Caco-2 (cell line): ENCODE data around the gene TMEM260. TPM values are rescaled to one million over a fixed set of nuclear protein-coding genes. Genes with fewer than 3 reads are reported as not detected.

Experiments used
- BruUV-seq: library from RNA; stranded (reverse); fragments of 400-500 nt; replicated peaks from 2 replicates; lab custom pipeline; 2021; lab: Mats Ljungman, UMichigan
- CTCF ChIA-PET: fragments of 300-600 bp; sonication (Branson Sonifier 250); formaldehyde crosslinking; loops from one replicate; lab custom pipeline; 2022; ENCODE audit warnings: antibody characterized with exemption; lab: Charles Lee
- POLR2A ChIA-PET: fragments of 300-600 bp; sonication (Branson Sonifier 250); formaldehyde crosslinking; loops from one replicate; lab custom pipeline; 2022; ENCODE audit warnings: antibody characterized with exemption; lab: Charles Lee
- DNase-seq, 2 experiments: peaks; one replicate each; pipeline versions ENCODE4 v3.0.0 to v3.0.0-alpha.2; 2020 to 2022
- H3K27me3 ChIP-seq: replicated peaks from 2 replicates; pipeline ENCODE4 v1.6.0; 2011; ENCODE audit warnings: low read length; ENCODE audit not compliant: control insufficient read depth, insufficient read depth
- H3K36me3 ChIP-seq: 2 replicates; pipeline ENCODE4 v1.5.1; 2011; ENCODE audit warnings: low read length; ENCODE audit not compliant: control insufficient read depth, insufficient read depth
- H3K4me1 ChIP-seq: fragments of 250-450 bp; sonication (Bioruptor Pico); 2 replicates; pipeline ENCODE4 v1.5.1; 2020; ENCODE audit warnings: mild to moderate bottlenecking
- H3K4me3 ChIP-seq: 2 replicates; pipeline ENCODE4 v1.5.1; 2011; ENCODE audit warnings: low read depth, mild to moderate bottlenecking, control low read depth, low read length
- H3K9me3 ChIP-seq: fragments of 250-450 bp; sonication (Bioruptor Pico); 2 replicates; pipeline ENCODE4 v1.5.1; 2020; ENCODE audit warnings: mild to moderate bottlenecking, moderate library complexity
- H3K27ac Mint-ChIP-seq: one replicate; pipeline ENCODE4 v1.8.0; 2022; ENCODE audit warnings: mixed read lengths; ENCODE audit not compliant: unreplicated experiment
- H3K27me3 Mint-ChIP-seq: one replicate; pipeline ENCODE4 v1.8.0; 2022; ENCODE audit warnings: mixed read lengths; ENCODE audit not compliant: insufficient read depth, unreplicated experiment
- H3K36me3 Mint-ChIP-seq: one replicate; pipeline ENCODE4 v1.8.0; 2022; ENCODE audit warnings: mild to moderate bottlenecking, mixed read lengths; ENCODE audit not compliant: insufficient read depth, unreplicated experiment
- H3K4me1 Mint-ChIP-seq: one replicate; pipeline ENCODE4 v1.8.0; 2022; ENCODE audit warnings: low read depth, mixed read lengths; ENCODE audit not compliant: unreplicated experiment
- H3K4me3 Mint-ChIP-seq: one replicate; pipeline ENCODE4 v1.8.0; 2022; ENCODE audit warnings: mild to moderate bottlenecking, moderate library complexity, mixed read lengths; ENCODE audit not compliant: unreplicated experiment
- H3K9me3 Mint-ChIP-seq: one replicate; pipeline ENCODE4 v1.8.0; 2022; ENCODE audit warnings: mixed read lengths; ENCODE audit not compliant: unreplicated experiment
- intact Hi-C: fragments of 100-400 bp; cut with micrococcal nuclease; formaldehyde crosslinking; loops from one replicate; pipeline ENCODE4 v1.10.0; 2022; ENCODE audit not compliant: unreplicated experiment
- total RNA-seq: library from RNA; stranded (reverse); gene quantifications from 2 replicates; pipeline ENCODE4 v1.2.3, GENCODE V29; 2022
- TF ChIP-seq, protein P1 (sequence below), 2 experiments: fragments of 200-600 bp in 1 of 2; IDR thresholded peaks; 1 replicate in 1 of 2; 2 replicates in 1 of 2; pipeline versions ENCODE4 v1.5.1 to v1.8.0; 2011 to 2022; ENCODE audit warnings: antibody characterized with exemption in 1 of 2, control low read depth in 1 of 2, inconsistent platforms in 1 of 2, low read depth in 1 of 2, low read length in 1 of 2, mild to moderate bottlenecking in 1 of 2, moderate library complexity in 1 of 2; ENCODE audit not compliant: insufficient read depth in 1 of 2, severe bottlenecking in 1 of 2, unreplicated experiment in 1 of 2

Gene TMEM260
- total RNA-seq, 1 experiment from 2014 or later, result 32.3 TPM

DNA sequence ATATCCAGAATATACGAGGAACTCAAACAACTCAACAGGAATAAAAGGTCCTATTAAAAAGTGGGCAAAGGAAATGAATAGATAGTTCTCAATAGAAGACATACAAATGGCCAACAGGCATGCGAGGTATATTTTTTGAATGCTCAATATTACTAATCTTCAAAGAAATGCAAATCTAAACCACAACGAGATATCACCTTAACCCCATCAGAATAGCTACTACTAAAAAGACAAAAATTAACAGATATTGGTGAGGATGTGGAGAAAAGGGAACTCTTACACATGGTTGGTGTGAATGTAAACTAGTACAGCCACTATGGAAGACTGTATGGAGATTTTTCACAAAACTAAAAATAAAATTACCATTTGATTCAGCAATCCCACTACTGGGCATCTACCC lies 99.2 kb downstream of the TMEM260 start:
- no TSS peak for BruUV-seq
- Histone ChIP-seq H3K27me3 (no peaks in the 10 kb centered on the region), H3K4me3 (no peak overlapping the region), H3K36me3 (no peaks in the 10 kb centered on the region), H3K9me3 (no peaks in the 10 kb centered on the region), H3K4me1 (peaks cover 11% of the 10 kb centered on the region)
- no peak for DNase-seq
- no peak overlapping the region for H3K4me3 Mint-ChIP-seq
- intact Hi-C loops, result no loop called here
- H3K36me3 Mint-ChIP-seq, result no peaks in the 10 kb centered on the region
- peaks cover 25% of the 10 kb centered on the region for H3K4me1 Mint-ChIP-seq
- TF ChIP-seq, protein P1, sequence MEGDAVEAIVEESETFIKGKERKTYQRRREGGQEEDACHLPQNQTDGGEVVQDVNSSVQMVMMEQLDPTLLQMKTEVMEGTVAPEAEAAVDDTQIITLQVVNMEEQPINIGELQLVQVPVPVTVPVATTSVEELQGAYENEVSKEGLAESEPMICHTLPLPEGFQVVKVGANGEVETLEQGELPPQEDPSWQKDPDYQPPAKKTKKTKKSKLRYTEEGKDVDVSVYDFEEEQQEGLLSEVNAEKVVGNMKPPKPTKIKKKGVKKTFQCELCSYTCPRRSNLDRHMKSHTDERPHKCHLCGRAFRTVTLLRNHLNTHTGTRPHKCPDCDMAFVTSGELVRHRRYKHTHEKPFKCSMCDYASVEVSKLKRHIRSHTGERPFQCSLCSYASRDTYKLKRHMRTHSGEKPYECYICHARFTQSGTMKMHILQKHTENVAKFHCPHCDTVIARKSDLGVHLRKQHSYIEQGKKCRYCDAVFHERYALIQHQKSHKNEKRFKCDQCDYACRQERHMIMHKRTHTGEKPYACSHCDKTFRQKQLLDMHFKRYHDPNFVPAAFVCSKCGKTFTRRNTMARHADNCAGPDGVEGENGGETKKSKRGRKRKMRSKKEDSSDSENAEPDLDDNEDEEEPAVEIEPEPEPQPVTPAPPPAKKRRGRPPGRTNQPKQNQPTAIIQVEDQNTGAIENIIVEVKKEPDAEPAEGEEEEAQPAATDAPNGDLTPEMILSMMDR (IDR thresholded peaks at IDR 0.05; ENCODE audit: insufficient read depth in 1 of 2, low read depth in 1 of 2, low read length in 1 of 2, severe bottlenecking in 1 of 2, unreplicated experiment in 1 of 2), result no peak
- no peak overlapping the region for H3K27ac Mint-ChIP-seq
- H3K9me3 Mint-ChIP-seq, result peaks cover 6% of the 10 kb centered on the region
- no peaks in the 10 kb centered on the region for H3K27me3 Mint-ChIP-seq
- ChIA-PET CTCF (no interaction called here), POLR2A (no interaction called here)

DNA sequence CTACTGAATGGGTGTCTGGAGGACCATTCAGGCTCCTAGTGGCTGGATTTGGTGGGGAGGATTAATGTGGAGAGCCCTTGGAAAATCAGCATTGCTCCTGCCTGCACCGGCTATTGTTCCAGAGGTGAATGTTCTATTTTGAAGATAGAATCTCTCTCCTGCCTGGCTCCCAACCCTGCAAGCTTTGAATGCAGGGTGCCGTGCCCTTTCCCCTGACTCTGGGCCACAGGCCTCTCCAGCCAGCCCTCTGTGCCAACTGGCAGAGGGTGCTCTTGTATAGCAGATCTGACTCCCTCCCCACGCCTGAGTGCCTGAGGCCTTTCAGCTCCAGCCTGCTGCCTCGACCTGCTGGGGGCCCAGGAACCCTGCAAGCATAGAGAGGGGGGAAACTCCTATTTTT lies 106.8 kb downstream of the TMEM260 start:
- no TSS peak for BruUV-seq
- H3K36me3 ChIP-seq, result no peaks in the 10 kb centered on the region
- no peaks in the 10 kb centered on the region for H3K4me1 ChIP-seq
- CTCF ChIA-PET, result interaction anchor here (0.7 kb wide), 1 partner anchor 634 kb away, joined by 3 read pairs; no protein-coding TSS in a partner anchor
- peak; percentile 22 to 36 for DNase-seq
- Mint-ChIP-seq H3K9me3 (peaks cover 12% of the 10 kb centered on the region), H3K4me1 (no peaks in the 10 kb centered on the region), H3K4me3 (no peak overlapping the region), H3K27ac (no peak overlapping the region), H3K36me3 (no peaks in the 10 kb centered on the region), H3K27me3 (no peaks in the 10 kb centered on the region)
- POLR2A ChIA-PET, result no interaction called here
- no peaks in the 10 kb centered on the region for H3K9me3 ChIP-seq
- intact Hi-C loops, result no loop called here
- no peak overlapping the region for H3K4me3 ChIP-seq
- H3K27me3 ChIP-seq, result no peaks in the 10 kb centered on the region
- TF ChIP-seq, protein P1 (IDR thresholded peaks at IDR 0.05; ENCODE audit: insufficient read depth in 1 of 2, low read depth in 1 of 2, low read length in 1 of 2, severe bottlenecking in 1 of 2, unreplicated experiment in 1 of 2), result peak in 1 of 2 experiments; percentile 17

DNA sequence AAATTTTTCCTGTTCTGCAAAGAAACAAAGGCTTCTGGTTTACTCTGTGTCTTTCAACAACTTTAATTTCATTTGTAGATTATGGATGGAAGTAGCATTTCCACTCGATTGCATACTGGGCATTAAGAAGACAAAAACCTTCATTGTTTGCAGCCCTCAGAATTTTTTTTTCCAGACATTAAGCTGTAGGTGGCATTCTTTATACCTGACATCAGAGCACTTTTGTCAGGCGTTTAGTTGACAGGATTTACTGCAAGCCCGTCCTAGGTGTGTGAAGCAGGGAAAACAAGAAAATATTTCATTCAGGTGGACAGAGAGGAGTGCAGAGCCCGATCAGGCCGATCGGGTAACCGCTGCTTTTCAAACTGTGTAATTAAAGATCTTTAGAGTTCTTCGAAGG lies 107.5 kb downstream of the TMEM260 start:
- no peak overlapping the region for H3K27ac Mint-ChIP-seq

More for the DNA sequence above, 107.5 kb downstream of the TMEM260 start:
- no peaks in the 10 kb centered on the region for H3K36me3 ChIP-seq
- Mint-ChIP-seq H3K9me3 (peaks cover 12% of the 10 kb centered on the region), H3K27me3 (no peaks in the 10 kb centered on the region), H3K4me3 (no peak overlapping the region), H3K36me3 (no peaks in the 10 kb centered on the region), H3K4me1 (no peaks in the 10 kb centered on the region)
- no peak for DNase-seq
- BruUV-seq, result no TSS peak
- no peaks in the 10 kb centered on the region for H3K9me3 ChIP-seq
- ChIA-PET POLR2A (no interaction called here), CTCF (no interaction called here)
- TF ChIP-seq, protein P1 (IDR thresholded peaks at IDR 0.05; ENCODE audit: insufficient read depth in 1 of 2, low read depth in 1 of 2, low read length in 1 of 2, severe bottlenecking in 1 of 2, unreplicated experiment in 1 of 2), result no peak
- H3K4me3 ChIP-seq, result no peak overlapping the region
- no peaks in the 10 kb centered on the region for H3K4me1 ChIP-seq
- H3K27me3 ChIP-seq, result no peaks in the 10 kb centered on the region
- intact Hi-C loops, result no loop called here
